HEK293 (cell line): ENCODE measurements around the gene WDTC1.

Source experiments
- CTCF ChIA-PET: fragments of 350-600 bp; formaldehyde crosslinking; extraction: SDS; loops from one replicate; lab custom pipeline; 2021; ENCODE audit warnings: antibody characterized with exemption; lab: Yijun Ruan, JAX
- POLR2A ChIA-PET: fragments of 300-600 bp; formaldehyde crosslinking; extraction: SDS; loops from one replicate; lab custom pipeline; 2020; ENCODE audit warnings: antibody characterized with exemption, inconsistent platforms; lab: Yijun Ruan, JAX
- H3K27ac ChIP-seq: fragments of 200-500 bp; sonication (Bioruptor generic); 2 replicates; pipeline ENCODE4 v1.5.1; 2014; ENCODE audit warnings: low read depth, low read length, control low read depth, inconsistent platforms; ENCODE audit errors: extremely low read depth
- H3K36me3 ChIP-seq, 2 experiments: fragments of 200-500 bp in 1 of 2; sonication (Bioruptor generic) in 1 of 2; 1 replicate in 1 of 2; 2 replicates in 1 of 2; pipeline ENCODE4 v1.5.1; 2014 to 2017; ENCODE audit warnings: inconsistent platforms in 2 of 2, low read length in 2 of 2; ENCODE audit not compliant: control insufficient read depth in 2 of 2, insufficient read depth in 1 of 2
- H3K4me1 ChIP-seq: fragments of 200-500 bp; sonication (Bioruptor generic); 2 replicates; pipeline ENCODE4 v1.5.1; 2014; ENCODE audit warnings: mild to moderate bottlenecking, low read length, inconsistent platforms; ENCODE audit not compliant: control insufficient read depth, insufficient read depth
- H3K4me3 ChIP-seq: 2 replicates; pipeline ENCODE4 v1.5.1; 2011; ENCODE audit warnings: low read depth, mild to moderate bottlenecking, control low read depth, low read length, moderate library complexity
- H3K9me3 ChIP-seq: fragments of 200-500 bp; sonication (Bioruptor generic); 2 replicates; pipeline ENCODE4 v1.5.1; 2014; ENCODE audit warnings: low read depth, low read length, inconsistent platforms; ENCODE audit not compliant: control insufficient read depth, insufficient read depth
- BCL11B ChIP-seq: fragments of 450-650 bp; formaldehyde crosslinking; IDR thresholded peaks from 2 replicates; pipeline ENCODE4 v1.5.1; 2016; ENCODE audit warnings: low read depth, missing biosample characterization, missing genetic modification characterization
- HOXD13 ChIP-seq: sonication (generic); formaldehyde crosslinking; IDR thresholded peaks from 2 replicates; pipeline ENCODE4 v1.8.0; 2022; ENCODE audit warnings: missing genetic modification reagents, borderline replicate concordance
- PRDM1 ChIP-seq: fragments of 450-650 bp; formaldehyde crosslinking; IDR thresholded peaks from 2 replicates; pipeline ENCODE4; 2016; ENCODE audit warnings: missing biosample characterization, missing genetic modification characterization
- RBAK ChIP-seq: fragments of 450-650 bp; formaldehyde crosslinking; IDR thresholded peaks from 2 replicates; pipeline ENCODE4 v1.5.1; 2016; ENCODE audit warnings: missing biosample characterization, missing genetic modification characterization
- TCF7L2 ChIP-seq: IDR thresholded peaks from 2 replicates; pipeline ENCODE4 v1.6.1; 2011; ENCODE audit warnings: low read depth, mild to moderate bottlenecking, inconsistent platforms, low read length, moderate library complexity, borderline replicate concordance
- ZEB2 ChIP-seq: fragments of 450-650 bp; formaldehyde crosslinking; IDR thresholded peaks from 2 replicates; pipeline ENCODE4 v1.5.1; 2016; ENCODE audit warnings: missing biosample characterization, missing genetic modification characterization
- ZFP37 ChIP-seq: fragments of 450-650 bp; formaldehyde crosslinking; IDR thresholded peaks from 2 replicates; pipeline ENCODE4 v1.5.1; 2016; ENCODE audit warnings: missing biosample characterization, missing genetic modification characterization
- ZNF10 ChIP-seq: fragments of 450-650 bp; formaldehyde crosslinking; IDR thresholded peaks from 2 replicates; pipeline ENCODE4 v1.5.1; 2017; ENCODE audit warnings: missing biosample characterization, missing genetic modification characterization
- ZNF140 ChIP-seq: fragments of 450-650 bp; formaldehyde crosslinking; IDR thresholded peaks from 2 replicates; pipeline ENCODE4 v1.5.1; 2016; ENCODE audit warnings: missing biosample characterization, missing genetic modification characterization
- ZNF146 ChIP-seq: fragments of 450-650 bp; formaldehyde crosslinking; IDR thresholded peaks from 2 replicates; pipeline ENCODE4 v1.5.1; 2016; ENCODE audit warnings: missing biosample characterization, missing genetic modification characterization
- ZNF48 ChIP-seq: fragments of 450-650 bp; formaldehyde crosslinking; IDR thresholded peaks from 2 replicates; pipeline ENCODE4 v1.5.1; 2016; ENCODE audit warnings: missing biosample characterization, missing genetic modification characterization
- ZNF501 ChIP-seq: fragments of 450-650 bp; formaldehyde crosslinking; IDR thresholded peaks from 2 replicates; pipeline ENCODE4 v1.5.1; 2016; ENCODE audit warnings: missing biosample characterization, missing genetic modification characterization
- ZNF548 ChIP-seq: fragments of 450-650 bp; formaldehyde crosslinking; IDR thresholded peaks from 2 replicates; pipeline ENCODE4 v1.5.1; 2016; ENCODE audit warnings: missing biosample characterization, missing genetic modification characterization
- ZNF596 ChIP-seq: fragments of 450-650 bp; IDR thresholded peaks from 2 replicates; pipeline ENCODE4 v1.5.0; 2018; ENCODE audit warnings: missing biosample characterization, mild to moderate bottlenecking, missing genetic modification characterization, moderate library complexity
- ZNF621 ChIP-seq: fragments of 450-650 bp; formaldehyde crosslinking; IDR thresholded peaks from 2 replicates; pipeline ENCODE4 v1.5.1; 2017; ENCODE audit warnings: missing biosample characterization, missing genetic modification characterization
- ZNF624 ChIP-seq: fragments of 450-650 bp; formaldehyde crosslinking; IDR thresholded peaks from 2 replicates; pipeline ENCODE4 v1.5.1; 2017; ENCODE audit warnings: missing biosample characterization, missing genetic modification characterization
- ZNF664 ChIP-seq: fragments of 450-650 bp; formaldehyde crosslinking; IDR thresholded peaks from 2 replicates; pipeline ENCODE4 v1.5.1; 2016; ENCODE audit warnings: missing biosample characterization, missing genetic modification characterization
- TF ChIP-seq, protein P1 (sequence below): fragments of 450-650 bp; IDR thresholded peaks from 2 replicates; pipeline ENCODE4 v1.5.1; 2018; ENCODE audit warnings: missing biosample characterization, mild to moderate bottlenecking, missing genetic modification characterization
- TF ChIP-seq, protein P2 (sequence below): fragments of 450-650 bp; formaldehyde crosslinking; optimal IDR thresholded peaks from 2 replicates; pipeline ENCODE3; 2016; ENCODE audit warnings: missing biosample characterization, mild to moderate bottlenecking, missing genetic modification characterization
- TF ChIP-seq, protein P3 (sequence below): fragments of 450-650 bp; formaldehyde crosslinking; IDR thresholded peaks from 2 replicates; pipeline ENCODE4 v1.5.1; 2017; ENCODE audit warnings: missing biosample characterization, missing genetic modification characterization
- TF ChIP-seq, protein P4 (sequence below): fragments of 450-650 bp; formaldehyde crosslinking; IDR thresholded peaks from 2 replicates; pipeline ENCODE4 v1.5.1; 2016; ENCODE audit warnings: missing biosample characterization, missing genetic modification characterization, low read depth
- TF ChIP-seq, protein P5 (sequence below): fragments of 450-650 bp; IDR thresholded peaks from 2 replicates; pipeline ENCODE4 v1.5.1; 2018; ENCODE audit warnings: missing biosample characterization, missing genetic modification characterization

Gene WDTC1

DNA sequence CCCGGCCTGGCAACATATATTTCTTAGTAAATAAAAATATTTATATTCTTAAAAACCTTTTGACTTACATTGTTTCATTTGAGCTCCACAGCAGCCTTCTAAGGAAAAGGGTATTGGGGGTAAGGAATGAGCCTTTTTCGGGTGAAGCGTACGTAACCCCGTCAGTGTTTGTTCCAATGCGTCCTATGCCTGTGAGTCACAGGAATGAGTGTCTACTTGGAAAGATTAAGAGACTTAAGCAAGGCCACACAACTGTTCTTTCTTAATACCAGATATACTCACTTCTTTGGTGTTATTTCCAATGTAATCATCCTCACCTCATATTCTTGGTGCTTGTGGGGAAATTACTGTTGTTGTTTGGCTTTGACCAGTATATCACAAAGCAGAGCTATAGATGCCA lies 22.7 kb downstream of the WDTC1 start:
- H3K36me3 ChIP-seq = peaks cover 0 to 5% of the 10 kb centered on the region in 2 experiments; a peak in 2 of 3 replicates
- H3K27ac ChIP-seq = no peak overlapping the region
- H3K9me3 ChIP-seq = no peaks in the 10 kb centered on the region
- TF ChIP-seq ZEB2 (no peak), ZNF48 (no peak)
- TF ChIP-seq, protein P1, sequence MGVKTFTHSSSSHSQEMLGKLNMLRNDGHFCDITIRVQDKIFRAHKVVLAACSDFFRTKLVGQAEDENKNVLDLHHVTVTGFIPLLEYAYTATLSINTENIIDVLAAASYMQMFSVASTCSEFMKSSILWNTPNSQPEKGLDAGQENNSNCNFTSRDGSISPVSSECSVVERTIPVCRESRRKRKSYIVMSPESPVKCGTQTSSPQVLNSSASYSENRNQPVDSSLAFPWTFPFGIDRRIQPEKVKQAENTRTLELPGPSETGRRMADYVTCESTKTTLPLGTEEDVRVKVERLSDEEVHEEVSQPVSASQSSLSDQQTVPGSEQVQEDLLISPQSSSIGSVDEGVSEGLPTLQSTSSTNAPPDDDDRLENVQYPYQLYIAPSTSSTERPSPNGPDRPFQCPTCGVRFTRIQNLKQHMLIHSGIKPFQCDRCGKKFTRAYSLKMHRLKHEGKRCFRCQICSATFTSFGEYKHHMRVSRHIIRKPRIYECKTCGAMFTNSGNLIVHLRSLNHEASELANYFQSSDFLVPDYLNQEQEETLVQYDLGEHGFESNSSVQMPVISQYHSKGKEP (tag by site-specific recombination) = no peak
- TF ChIP-seq, protein P2, sequence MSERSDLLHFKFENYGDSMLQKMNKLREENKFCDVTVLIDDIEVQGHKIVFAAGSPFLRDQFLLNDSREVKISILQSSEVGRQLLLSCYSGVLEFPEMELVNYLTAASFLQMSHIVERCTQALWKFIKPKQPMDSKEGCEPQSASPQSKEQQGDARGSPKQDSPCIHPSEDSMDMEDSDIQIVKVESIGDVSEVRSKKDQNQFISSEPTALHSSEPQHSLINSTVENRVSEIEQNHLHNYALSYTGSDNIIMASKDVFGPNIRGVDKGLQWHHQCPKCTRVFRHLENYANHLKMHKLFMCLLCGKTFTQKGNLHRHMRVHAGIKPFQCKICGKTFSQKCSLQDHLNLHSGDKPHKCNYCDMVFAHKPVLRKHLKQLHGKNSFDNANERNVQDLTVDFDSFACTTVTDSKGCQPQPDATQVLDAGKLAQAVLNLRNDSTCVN (tag by site-specific recombination) = no peak
- no peak overlapping the region for H3K4me3 ChIP-seq
- POLR2A ChIA-PET = no interaction called here
- CTCF ChIA-PET = interaction anchor here (1.0 to 1.7 kb wide), 3 partner anchors 10 to 59 kb away, joined by 4 read pairs; no protein-coding TSS in a partner anchor
- no peaks in the 10 kb centered on the region for H3K4me1 ChIP-seq

DNA sequence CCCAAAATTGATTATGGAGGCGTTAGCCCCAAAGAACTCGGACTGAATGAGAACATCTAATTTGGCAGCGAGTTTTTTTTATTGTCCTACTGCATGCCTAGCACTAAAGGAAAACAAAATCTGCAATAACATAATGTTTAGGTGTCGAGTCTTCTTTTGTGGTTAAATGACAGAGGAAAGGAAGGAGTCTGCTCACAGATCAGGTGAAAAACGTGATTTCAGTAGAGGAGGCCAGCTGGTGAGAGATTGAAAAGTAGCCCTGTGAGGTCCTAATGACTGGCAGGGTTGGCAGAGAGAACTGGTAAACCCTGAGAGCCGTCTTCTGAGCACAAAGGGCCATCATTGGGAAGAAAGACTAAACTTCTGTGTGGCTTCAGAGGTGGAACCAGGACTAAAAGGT lies 24.2 kb downstream of the WDTC1 start:
- Histone ChIP-seq H3K4me3 (no peak overlapping the region), H3K9me3 (no peaks in the 10 kb centered on the region), H3K36me3 (peaks cover 7 to 14% of the 10 kb centered on the region in 2 experiments), H3K4me1 (no peaks in the 10 kb centered on the region), H3K27ac (no peak overlapping the region)
- ChIA-PET CTCF (interaction anchor here (1.1 to 1.4 kb wide), 2 partner anchors 26 to 38 kb away, joined by 4 to 7 read pairs; no protein-coding TSS in a partner anchor), POLR2A (interaction anchor here (0.6 kb wide), 1 partner anchor 8 kb away, joined by 5 read pairs; no protein-coding TSS in a partner anchor)
- TF ChIP-seq ZNF624 (tag by site-specific recombination) (no peak), HOXD13 (CRISPR knock-in tag) (no peak), ZNF664 (tag by site-specific recombination) (no peak), ZNF146 (tag by site-specific recombination) (no peak), ZNF596 (tag by site-specific recombination) (no peak), ZNF10 (no peak), ZNF621 (no peak)
- TF ChIP-seq, protein P3, sequence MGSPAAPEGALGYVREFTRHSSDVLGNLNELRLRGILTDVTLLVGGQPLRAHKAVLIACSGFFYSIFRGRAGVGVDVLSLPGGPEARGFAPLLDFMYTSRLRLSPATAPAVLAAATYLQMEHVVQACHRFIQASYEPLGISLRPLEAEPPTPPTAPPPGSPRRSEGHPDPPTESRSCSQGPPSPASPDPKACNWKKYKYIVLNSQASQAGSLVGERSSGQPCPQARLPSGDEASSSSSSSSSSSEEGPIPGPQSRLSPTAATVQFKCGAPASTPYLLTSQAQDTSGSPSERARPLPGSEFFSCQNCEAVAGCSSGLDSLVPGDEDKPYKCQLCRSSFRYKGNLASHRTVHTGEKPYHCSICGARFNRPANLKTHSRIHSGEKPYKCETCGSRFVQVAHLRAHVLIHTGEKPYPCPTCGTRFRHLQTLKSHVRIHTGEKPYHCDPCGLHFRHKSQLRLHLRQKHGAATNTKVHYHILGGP = no peak
- TF ChIP-seq, protein P4, sequence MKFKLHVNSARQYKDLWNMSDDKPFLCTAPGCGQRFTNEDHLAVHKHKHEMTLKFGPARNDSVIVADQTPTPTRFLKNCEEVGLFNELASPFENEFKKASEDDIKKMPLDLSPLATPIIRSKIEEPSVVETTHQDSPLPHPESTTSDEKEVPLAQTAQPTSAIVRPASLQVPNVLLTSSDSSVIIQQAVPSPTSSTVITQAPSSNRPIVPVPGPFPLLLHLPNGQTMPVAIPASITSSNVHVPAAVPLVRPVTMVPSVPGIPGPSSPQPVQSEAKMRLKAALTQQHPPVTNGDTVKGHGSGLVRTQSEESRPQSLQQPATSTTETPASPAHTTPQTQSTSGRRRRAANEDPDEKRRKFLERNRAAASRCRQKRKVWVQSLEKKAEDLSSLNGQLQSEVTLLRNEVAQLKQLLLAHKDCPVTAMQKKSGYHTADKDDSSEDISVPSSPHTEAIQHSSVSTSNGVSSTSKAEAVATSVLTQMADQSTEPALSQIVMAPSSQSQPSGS (tag by site-specific recombination) = no peak

DNA sequence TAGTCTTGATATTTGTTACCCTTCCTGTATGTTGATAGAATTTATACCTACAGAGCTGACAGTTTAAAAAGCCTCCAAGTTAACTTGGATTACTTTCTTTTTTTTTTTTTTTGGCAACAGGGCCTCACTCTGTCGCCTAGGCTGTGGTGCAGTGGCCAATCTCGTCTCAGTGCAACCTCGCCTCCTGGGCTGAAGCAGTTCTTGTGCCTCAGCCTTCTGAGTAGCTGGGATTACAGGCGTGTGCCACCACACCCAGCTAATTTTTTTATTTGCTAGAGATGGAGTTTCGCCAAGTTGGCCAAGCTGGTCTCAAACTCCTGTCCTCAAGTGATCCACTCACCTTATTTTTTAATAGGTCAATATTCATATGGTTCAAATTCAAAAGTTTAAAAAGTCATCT lies 32.7 kb downstream of the WDTC1 start:
- Histone ChIP-seq H3K4me1 (no peaks in the 10 kb centered on the region), H3K27ac (no peak overlapping the region), H3K4me3 (no peak overlapping the region), H3K9me3 (no peaks in the 10 kb centered on the region), H3K36me3 (peaks cover 25 to 36% of the 10 kb centered on the region in 2 experiments)
- CTCF ChIA-PET = interaction anchor here (0.8 to 1.5 kb wide), 5 partner anchors 13 to 70 kb away, joined by 3 to 7 read pairs (median 5); no protein-coding TSS in a partner anchor
- no peak for TF ChIP-seq BCL11B
- TF ChIP-seq ZNF140 (tag by site-specific recombination) = no peak
- no peak for TF ChIP-seq ZNF548 (tag by site-specific recombination)
- no peak for TF ChIP-seq TCF7L2
- TF ChIP-seq ZFP37 (tag by site-specific recombination) = no peak
- TF ChIP-seq ZNF501 (tag by site-specific recombination) = no peak
- TF ChIP-seq RBAK (tag by site-specific recombination) = no peak
- TF ChIP-seq, protein P5, sequence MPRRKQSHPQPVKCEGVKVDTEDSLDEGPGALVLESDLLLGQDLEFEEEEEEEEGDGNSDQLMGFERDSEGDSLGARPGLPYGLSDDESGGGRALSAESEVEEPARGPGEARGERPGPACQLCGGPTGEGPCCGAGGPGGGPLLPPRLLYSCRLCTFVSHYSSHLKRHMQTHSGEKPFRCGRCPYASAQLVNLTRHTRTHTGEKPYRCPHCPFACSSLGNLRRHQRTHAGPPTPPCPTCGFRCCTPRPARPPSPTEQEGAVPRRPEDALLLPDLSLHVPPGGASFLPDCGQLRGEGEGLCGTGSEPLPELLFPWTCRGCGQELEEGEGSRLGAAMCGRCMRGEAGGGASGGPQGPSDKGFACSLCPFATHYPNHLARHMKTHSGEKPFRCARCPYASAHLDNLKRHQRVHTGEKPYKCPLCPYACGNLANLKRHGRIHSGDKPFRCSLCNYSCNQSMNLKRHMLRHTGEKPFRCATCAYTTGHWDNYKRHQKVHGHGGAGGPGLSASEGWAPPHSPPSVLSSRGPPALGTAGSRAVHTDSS (tag by site-specific recombination) = no peak
- no peak for TF ChIP-seq PRDM1 (tag by site-specific recombination)
- POLR2A ChIA-PET = interaction anchor here (0.7 to 1.0 kb wide), 2 partner anchors 29 to 764 kb away, joined by 6 read pairs; no protein-coding TSS in a partner anchor
